Gastroesophageal sphincter (tissue), 3 donors: Measurements from ENCODE around the gene ZSCAN16.

Experiments
- POLR2A ChIP-seq, 2 donors: fragments of 450-650 bp; IDR thresholded peaks; one replicate each; pipeline ENCODE4 v1.6.1; 2017; ENCODE audit warnings: antibody characterized with exemption in 2 of 2, mild to moderate bottlenecking in 2 of 2, moderate library complexity in 1 of 2
- POLR2AphosphoS5 ChIP-seq: sonication (generic); formaldehyde crosslinking; IDR thresholded peaks from one replicate; pipeline ENCODE4 v1.6.1; 2017; ENCODE audit warnings: antibody characterized with exemption
- TF ChIP-seq, protein P1 (sequence below), 4 experiments: fragments of 200-600 bp in 2 of 4; fragments of 450-650 bp in 2 of 4; sonication (generic) in 1 of 4; IDR thresholded peaks; one replicate each; pipeline ENCODE4 v1.5.1; 2017 to 2019; ENCODE audit warnings: antibody characterized with exemption in 4 of 4, mild to moderate bottlenecking in 2 of 4, moderate library complexity in 2 of 4

DNA sequence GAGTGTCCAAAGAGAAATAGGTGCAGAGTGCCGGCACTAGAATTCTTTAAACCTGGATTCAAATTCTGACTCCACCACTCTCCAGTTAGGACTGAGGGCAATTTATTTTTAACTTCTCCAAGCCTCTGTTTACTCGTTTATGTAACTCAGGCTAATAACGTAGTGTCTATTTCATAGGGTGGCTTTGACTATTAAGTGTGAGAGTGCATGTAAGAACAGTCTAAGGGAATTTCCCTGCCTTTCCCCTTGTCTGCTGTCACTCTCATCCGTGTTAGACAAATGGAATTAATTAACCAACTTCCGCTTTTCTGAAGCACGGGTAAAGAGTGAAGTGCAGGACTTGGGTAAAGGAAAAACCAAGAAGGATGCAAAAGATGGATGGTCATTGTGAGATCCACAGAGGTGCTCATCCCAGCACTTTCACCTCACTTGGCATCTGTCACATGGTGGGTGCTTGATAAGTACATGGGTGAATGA is 13.1 kb downstream of the ZSCAN16 start:
- TF ChIP-seq, protein P1, sequence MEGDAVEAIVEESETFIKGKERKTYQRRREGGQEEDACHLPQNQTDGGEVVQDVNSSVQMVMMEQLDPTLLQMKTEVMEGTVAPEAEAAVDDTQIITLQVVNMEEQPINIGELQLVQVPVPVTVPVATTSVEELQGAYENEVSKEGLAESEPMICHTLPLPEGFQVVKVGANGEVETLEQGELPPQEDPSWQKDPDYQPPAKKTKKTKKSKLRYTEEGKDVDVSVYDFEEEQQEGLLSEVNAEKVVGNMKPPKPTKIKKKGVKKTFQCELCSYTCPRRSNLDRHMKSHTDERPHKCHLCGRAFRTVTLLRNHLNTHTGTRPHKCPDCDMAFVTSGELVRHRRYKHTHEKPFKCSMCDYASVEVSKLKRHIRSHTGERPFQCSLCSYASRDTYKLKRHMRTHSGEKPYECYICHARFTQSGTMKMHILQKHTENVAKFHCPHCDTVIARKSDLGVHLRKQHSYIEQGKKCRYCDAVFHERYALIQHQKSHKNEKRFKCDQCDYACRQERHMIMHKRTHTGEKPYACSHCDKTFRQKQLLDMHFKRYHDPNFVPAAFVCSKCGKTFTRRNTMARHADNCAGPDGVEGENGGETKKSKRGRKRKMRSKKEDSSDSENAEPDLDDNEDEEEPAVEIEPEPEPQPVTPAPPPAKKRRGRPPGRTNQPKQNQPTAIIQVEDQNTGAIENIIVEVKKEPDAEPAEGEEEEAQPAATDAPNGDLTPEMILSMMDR (IDR thresholded peaks at IDR 0.05), result no peak
- TF ChIP-seq POLR2AphosphoS5 (no peak), POLR2A (IDR thresholded peaks at IDR 0.05) (no peak)
